Fibroblast of the conjunctiva (primary cell): Measurements from ENCODE around the gene OBSL1.

Experiments used
- DNase-seq: peaks from one replicate; pipeline ENCODE4 v3.0.0-alpha.2; 2010; ENCODE audit warnings: low read depth

OBSL1 gene

DNA sequence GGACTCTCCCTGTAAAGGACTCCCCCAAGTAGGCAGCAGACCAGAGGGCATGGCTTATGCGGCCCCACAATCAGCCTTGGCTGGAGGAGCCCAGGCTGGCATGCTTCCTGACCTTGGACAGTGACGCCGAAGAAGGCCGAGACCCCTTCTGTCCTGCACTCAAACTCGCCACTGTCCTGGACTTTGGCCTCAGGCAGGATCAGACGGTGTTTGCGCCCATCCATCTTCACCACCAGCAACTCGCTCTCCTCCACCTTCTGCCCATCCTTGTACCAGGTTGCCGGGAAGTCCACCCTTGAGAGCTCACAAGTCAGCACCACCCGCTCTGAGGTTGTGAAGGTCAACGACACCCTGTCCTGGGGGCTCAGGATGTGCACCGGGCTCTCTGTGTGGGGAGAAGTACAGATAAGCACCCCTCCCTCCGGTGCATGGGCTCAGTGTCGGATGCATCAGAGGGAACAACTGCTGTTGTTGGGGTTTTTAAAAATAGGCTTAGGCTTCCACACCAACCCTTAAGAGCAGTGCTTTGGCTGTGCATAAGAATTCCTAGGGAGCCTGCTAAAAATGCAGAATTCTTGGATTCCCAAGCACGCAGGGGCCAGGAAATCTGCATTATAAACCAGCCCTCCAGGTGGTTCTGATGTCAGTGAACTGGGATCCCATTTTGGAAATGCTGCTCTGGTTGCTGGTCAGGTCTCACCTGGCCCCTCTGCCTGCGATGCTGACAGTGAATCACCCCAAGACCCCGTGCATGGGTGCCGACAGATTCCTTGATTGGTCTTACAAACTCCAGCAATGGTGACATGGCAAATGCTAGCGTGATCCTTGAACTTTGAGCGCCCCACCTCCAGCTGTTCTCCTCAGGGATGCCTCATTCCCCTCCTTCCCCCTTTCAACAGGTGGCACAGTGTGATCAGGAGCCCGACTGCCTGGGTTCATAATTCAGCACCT, 5.9 kb downstream of the OBSL1 start:
- no peak for DNase-seq

- no peak for DNase-seq
Measured at GRCh38 chr2:219563271-219563928, 7.9 kb downstream of the OBSL1 start.

GRCh38 chr2:219562049-219563020, 9.0 kb downstream of the OBSL1 start:
- no peak for DNase-seq

DNA sequence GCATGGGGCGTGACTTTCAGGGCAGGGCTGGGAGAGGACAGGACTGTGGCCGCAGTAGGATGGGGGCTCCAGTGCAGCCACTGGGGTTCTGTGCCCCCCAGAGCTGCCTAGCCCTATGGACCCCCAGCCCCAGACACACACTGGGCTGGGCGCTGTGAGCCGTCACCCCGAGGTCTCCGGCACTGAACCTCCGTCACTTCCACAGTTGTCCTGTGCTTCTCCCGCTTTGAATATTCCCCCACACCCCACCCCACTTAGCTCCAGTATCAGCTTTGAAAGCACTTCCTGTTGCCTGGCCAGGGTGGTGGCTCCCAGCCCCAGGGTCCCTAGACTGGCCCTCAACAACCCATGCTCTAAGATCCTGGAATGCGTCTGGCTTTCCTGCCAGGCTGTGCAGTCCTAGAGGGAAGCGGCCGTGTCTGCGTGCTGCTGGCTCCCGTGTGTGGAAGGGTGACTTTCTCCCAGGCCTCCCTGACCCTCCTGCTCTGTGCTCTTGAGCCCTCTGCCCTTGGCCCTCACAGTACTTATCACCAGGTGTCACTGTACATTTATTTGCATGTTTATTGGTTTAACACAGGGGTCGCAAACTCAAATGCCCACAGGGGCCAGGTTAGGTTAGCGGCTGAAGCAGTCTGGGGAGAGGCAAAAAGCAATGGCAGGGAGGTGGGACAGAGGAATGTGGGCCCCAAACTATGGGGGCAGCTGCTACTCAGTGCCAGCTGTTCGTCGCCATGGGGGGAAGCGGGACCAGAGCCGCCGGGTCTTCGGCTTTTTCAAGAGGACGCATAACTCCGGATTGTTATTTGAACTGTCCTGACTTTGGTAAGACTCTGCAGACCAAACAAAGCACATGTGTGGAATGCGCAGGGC, 9.9 kb downstream of the OBSL1 start:
- no peak for DNase-seq

DNA sequence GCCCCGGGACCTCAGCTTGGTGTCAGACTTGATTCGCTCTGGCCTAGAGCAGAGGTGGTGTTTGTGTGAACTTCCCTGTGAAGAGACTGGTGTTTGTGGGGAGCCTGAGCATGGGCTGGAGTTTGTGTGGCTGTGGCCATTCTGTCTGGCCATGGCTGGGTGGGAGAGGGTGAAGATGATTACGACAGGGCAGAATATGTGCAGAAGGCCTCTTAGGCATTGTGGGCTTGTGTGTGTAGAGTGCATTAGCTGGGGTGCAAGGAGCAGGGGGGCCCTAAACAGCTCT, 10.5 kb downstream of the OBSL1 start:
- DNase-seq = no peak

DNA sequence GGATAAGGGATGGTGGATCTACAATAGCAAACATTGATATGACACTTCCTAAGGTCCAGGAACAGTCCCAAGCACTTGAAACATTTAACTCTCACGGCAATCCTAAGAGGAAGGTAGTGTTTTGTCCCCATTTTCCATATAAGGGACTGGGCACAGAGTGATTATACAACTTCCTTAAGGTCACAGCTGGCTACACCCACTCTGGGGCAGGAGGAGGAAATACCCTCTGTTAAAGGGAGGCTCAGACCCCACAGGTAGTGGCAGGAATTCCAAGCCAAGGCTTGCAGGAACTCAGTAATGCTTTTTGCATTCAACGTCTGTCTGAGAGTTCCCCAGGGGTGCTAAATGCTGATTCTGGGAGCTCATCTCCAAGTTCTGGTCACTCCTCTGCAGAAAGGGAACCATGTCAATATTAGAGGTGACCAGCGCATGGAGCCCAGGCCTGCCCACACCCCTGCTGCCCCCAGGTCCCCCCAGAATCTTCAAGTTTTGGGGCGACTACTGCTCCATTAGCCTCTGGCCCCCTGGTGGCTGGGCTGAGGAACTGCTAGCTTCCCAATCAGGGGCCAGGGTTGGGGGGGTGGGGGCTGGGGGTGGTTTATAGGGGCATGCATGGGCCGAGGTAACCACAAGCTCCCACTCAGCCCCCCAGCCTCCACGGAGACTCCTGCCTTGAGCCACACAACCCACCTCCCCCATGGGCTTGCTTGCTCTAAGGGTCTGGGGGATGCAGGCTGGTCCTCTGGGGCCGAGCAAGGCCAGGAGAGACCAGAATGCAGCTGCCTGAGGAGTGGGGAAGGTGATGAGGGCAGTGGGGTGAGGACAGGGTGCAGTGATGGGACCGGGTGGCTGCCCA, 11.1 kb downstream of the OBSL1 start:
- DNase-seq = no peak

- no peak for DNase-seq
Measured at GRCh38 chr2:219559156-219559915, 12.0 kb downstream of the OBSL1 start.

- no peak for DNase-seq
Measured at GRCh38 chr2:219557791-219558785, 13.3 kb downstream of the OBSL1 start.

- no peak for DNase-seq
Measured at GRCh38 chr2:219557320-219557719, 14.0 kb downstream of the OBSL1 start.

DNA sequence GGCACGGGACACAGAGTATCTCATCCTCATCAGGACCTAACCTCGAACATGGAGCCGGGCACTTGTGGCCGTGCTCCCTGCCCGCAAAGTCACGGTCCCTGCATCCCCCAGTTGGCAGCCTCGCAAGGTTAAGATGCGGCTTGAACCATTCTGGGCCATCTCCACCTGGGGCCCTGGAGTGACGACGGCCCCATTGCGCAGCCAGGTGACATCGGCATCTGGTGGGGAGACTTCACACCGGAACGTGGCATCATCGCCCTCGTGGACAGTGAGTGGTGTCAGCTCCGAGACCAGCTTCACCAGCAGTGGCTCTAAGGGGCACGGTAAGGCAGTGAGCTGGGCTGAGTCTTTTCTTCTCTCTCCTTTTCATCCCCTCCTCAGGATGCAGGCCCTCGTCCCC, 14.9 kb downstream of the OBSL1 start:
- DNase-seq = no peak

DNA sequence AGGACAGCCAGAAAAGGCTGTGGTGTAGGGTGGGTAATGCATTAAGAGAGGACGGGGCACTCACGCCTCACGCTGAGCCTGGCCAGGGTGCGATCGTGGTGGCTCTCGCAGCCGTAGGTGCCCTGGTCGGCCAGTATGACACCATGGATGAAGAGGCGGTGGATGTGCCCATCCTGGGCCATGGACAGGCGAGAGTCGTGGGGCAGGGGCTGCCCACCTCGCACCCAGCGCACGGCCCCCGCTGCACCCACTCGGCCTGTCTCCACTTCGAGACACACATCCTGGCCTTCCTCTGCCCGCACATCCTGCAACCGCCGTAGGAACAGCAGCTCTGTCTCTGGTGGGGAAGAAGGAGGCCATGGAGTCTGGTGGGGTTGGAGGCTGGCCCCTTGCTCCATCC, 15.4 kb downstream of the OBSL1 start:
- DNase-seq = no peak

GRCh38 chr2:219554350-219554749, 17.0 kb downstream of the OBSL1 start:
- no peak for DNase-seq

DNA sequence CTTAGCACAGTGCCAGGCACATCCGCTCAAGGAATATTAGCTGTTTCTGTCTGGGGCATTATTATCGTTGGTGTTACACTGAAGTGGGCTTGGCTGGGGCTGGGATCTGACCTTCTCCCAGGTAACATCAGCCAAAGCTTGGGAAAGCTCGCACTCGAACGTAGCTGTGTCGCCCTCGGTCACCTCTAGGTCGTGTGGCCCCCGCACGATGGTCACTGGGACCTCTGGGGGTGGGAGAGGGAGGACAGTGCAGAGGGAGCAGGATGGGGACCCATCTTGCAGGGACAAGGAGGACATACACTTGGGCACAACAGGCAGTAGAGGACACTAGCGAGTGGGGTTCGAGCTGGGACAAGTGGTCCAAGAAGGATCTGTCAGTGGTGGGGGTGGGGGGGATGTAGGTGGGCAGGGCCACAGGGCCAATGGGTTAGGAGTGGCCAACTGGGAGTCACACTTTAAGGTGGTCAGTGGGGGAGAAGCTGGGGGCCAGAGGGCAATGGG, 17.8 kb downstream of the OBSL1 start:
- no peak for DNase-seq

DNA sequence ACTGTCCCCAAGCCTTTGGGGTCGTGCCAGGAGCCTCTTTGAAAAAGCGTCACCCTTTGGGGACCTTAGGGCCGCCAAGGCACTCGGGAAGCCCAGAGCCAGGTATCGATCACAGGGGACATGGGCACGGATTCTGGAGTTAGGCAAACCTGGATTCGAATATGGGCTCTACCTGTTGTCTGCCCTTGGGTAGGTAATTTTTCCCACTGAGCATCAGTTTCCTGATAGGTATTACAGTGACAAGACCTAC, 18.2 kb downstream of the OBSL1 start:
- DNase-seq = no peak

DNA sequence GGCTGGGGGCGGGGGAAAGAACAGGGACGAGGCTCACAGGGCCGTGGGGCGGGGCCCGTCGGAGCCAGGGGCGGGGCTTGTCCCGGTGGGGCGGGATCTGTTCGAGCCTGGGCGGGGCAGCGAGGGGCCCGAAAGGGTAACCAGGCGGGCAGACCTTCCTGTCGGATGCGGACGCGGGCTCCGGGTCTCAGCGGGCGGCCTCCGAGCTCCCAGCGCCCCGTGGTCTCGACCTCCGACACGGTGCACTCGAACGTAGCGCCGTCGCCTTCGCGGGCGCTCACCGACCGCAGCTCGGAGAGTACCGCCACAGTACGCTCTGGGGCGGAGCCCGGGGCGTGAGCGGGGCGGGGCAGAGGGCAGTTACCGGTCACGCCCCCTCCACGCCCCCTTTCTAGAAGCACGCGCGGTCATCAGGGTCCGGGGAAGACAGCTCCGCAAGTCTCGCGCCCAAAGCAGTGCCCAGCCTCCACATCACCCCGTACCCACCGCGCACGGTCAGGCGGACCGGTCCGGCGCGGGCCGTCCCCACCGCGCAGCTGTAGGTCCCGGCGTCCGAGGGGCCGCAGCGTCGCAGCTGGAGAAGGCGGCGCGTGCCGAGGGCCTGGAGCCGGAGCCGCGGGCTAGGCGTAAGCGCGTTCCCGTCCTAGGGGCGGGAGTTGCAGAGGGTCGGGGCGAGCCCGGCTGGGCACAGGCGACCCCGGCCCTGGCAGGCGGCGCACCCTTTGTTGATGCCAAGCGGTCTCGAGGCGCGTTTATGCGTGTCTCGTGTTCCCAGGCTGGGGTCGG, 18.8 kb downstream of the OBSL1 start:
- peak; percentile 48 for DNase-seq

GRCh38 chr2:219551441-219552381, 19.6 kb downstream of the OBSL1 start:
- DNase-seq = no peak

- no peak for DNase-seq
Measured at GRCh38 chr2:219549619-219550018, 21.7 kb downstream of the OBSL1 start.
